T-cell (primary cell): ENCODE measurements around the gene HPCAL1. TPM values are rescaled to one million over a fixed set of nuclear protein-coding genes. Genes with fewer than 3 reads are reported as not detected.
A peak's percentile ranks its signal among the peaks of the same experiment; 100 is the strongest.
"Not testable (repeated sequence)": the region's sequence is repeated elsewhere in the genome, so short reads cannot be mapped to it uniquely, and the experiment has no call there.

Source experiments
- ATAC-seq, 4 experiments: fragments of 200-7000 bp in 3 of 4; fragments of 150-1000 bp in 1 of 4; cut with Tn5 transposase; replicated peaks in 1 of 4; 1 replicate in 3 of 4; 2 replicates in 1 of 4; pipeline ENCODE4 v1.10.0; 2021; ENCODE audit warnings: moderate library complexity in 3 of 4, mild to moderate bottlenecking in 2 of 4, moderate number of reproducible peaks in 1 of 4
- CTCF ChIA-PET, 2 donors: fragments of 300-600 bp; sonication (Branson Sonifier 250); formaldehyde crosslinking; loops; one replicate each; lab custom pipeline; 2022; ENCODE audit warnings: antibody characterized with exemption in 2 of 2; lab: Charles Lee
- POLR2A ChIA-PET, 2 donors: fragments of 300-600 bp; sonication (Branson Sonifier 250); formaldehyde crosslinking; loops; one replicate each; lab custom pipeline; 2022; ENCODE audit warnings: antibody characterized with exemption in 2 of 2; lab: Charles Lee
- DNase-seq, 35 experiments: peaks; one replicate each; pipeline versions ENCODE4 v3.0.0 to v3.0.0-alpha.2; 2013 to 2023
- H3K27ac ChIP-seq: one replicate; pipeline ENCODE4 v1.5.1; 2013; ENCODE audit warnings: low read length
- H3K27me3 ChIP-seq, 2 experiments: replicated peaks in 1 of 2; 1 replicate in 1 of 2; 2 replicates in 1 of 2; pipeline versions ENCODE4 v1.6.1 to v1.7.0; 2013; ENCODE audit warnings: low read length in 1 of 2, mixed read lengths in 1 of 2; ENCODE audit not compliant: control insufficient read depth in 2 of 2, insufficient read depth in 2 of 2; ENCODE audit errors: extremely low read depth in 1 of 2
- H3K36me3 ChIP-seq, 2 donors: 1 replicate in 1 of 2; 2 replicates in 1 of 2; pipeline versions ENCODE4 v1.6.1 to v1.7.0; 2013; ENCODE audit warnings: low read length in 1 of 2; ENCODE audit not compliant: control insufficient read depth in 2 of 2, insufficient read depth in 1 of 2; ENCODE audit errors: extremely low read depth in 1 of 2
- H3K4me1 ChIP-seq, 2 experiments: 1 replicate in 1 of 2; 2 replicates in 1 of 2; pipeline versions ENCODE4 v1.6.1 to v1.7.0; 2013; ENCODE audit warnings: low read length in 2 of 2, mixed read lengths in 1 of 2; ENCODE audit not compliant: insufficient read depth in 2 of 2, control insufficient read depth in 1 of 2; ENCODE audit errors: extremely low read depth in 1 of 2
- H3K4me3 ChIP-seq, 2 donors: 1 replicate in 1 of 2; 2 replicates in 1 of 2; pipeline versions ENCODE4 v1.5.1 to v1.7.0; 2013; ENCODE audit warnings: mild to moderate bottlenecking in 2 of 2, low read length in 1 of 2, moderate library complexity in 1 of 2; ENCODE audit not compliant: control insufficient read depth in 1 of 2; ENCODE audit errors: extremely low read depth in 1 of 2
- H3K9me3 ChIP-seq: 2 replicates; pipeline ENCODE4 v1.7.0; 2013
- H3K27ac Mint-ChIP-seq, 2 donors: one replicate each; pipeline ENCODE4 v1.8.0; 2020 to 2021; ENCODE audit warnings: mild to moderate bottlenecking in 2 of 2, mixed read lengths in 2 of 2
- H3K27me3 Mint-ChIP-seq, 2 donors: one replicate each; pipeline ENCODE4 v1.8.0; 2021 to 2022; ENCODE audit warnings: mixed read lengths in 2 of 2
- H3K36me3 Mint-ChIP-seq: one replicate; pipeline ENCODE4 v1.8.0; 2021; ENCODE audit warnings: mixed read lengths
- H3K4me1 Mint-ChIP-seq, 3 donors: one replicate each; pipeline ENCODE4 v1.8.0; 2020 to 2022; ENCODE audit warnings: mixed read lengths in 3 of 3, mild to moderate bottlenecking in 1 of 3
- H3K4me3 Mint-ChIP-seq, 3 donors: one replicate each; pipeline ENCODE4 v1.8.0; 2020 to 2022; ENCODE audit warnings: mild to moderate bottlenecking in 3 of 3, mixed read lengths in 3 of 3, moderate library complexity in 3 of 3
- H3K9me3 Mint-ChIP-seq, 3 donors: one replicate each; pipeline ENCODE4 v1.8.0; 2020 to 2022; ENCODE audit warnings: mixed read lengths in 3 of 3
- WGBS: methylation state at CpG from one replicate; pipeline ENCODE4 v1.1.5; 2013; ENCODE audit warnings: missing lambda C conversion rate; ENCODE audit not compliant: insufficient coverage; 5-methylcytosine and 5-hydroxymethylcytosine counted together
- total RNA-seq, 35 experiments: library from RNA in 6 of 35; stranded (reverse) in 6 of 35; fragments of 120-200 nt in 1 of 35; gene quantifications; one replicate each; pipeline versions ENCODE4 v1.2.1 to v1.2.4 and lab custom pipeline; 2013 to 2026

The HPCAL1 gene
- total RNA-seq, 5 donors from 2014 or later (not counting 1 experiment from before 2014, with no cell fraction given), result 39.5 to 87.3 (median 83.2) TPM

- Histone ChIP-seq H3K4me1 (peaks cover 2 to 14% of the 10 kb centered on the region in 2 experiments), H3K27ac (no peak overlapping the region), H3K4me3 (no peak overlapping the region), H3K36me3 (no peaks in the 10 kb centered on the region), H3K9me3 (no peaks in the 10 kb centered on the region), H3K27me3 (no peaks in the 10 kb centered on the region)
- ChIA-PET CTCF (interaction anchor here in 1 of 2 donors (0.7 kb wide), 1 partner anchor 310 kb away, joined by 3 read pairs; no protein-coding TSS in a partner anchor), POLR2A (no interaction called here)
- Mint-ChIP-seq H3K9me3 (peaks cover 0 to 10% (median 3%) of the 10 kb centered on the region in 3 donors), H3K27ac (no peak overlapping the region), H3K36me3 (no peaks in the 10 kb centered on the region), H3K27me3 (no peaks in the 10 kb centered on the region), H3K4me3 (no peak overlapping the region), H3K4me1 (peaks cover 15 to 24% (median 23%) of the 10 kb centered on the region in 3 donors)
- no peak for DNase-seq
- ATAC-seq, result no peak
- no CpG with 5 or more reads among the region's 1 CpG for WGBS
Observed at GRCh38 chr2:10294077-10294476, 8.6 kb upstream of the HPCAL1 start.

- H3K9me3 Mint-ChIP-seq, H3K36me3 ChIP-seq, H3K4me3 ChIP-seq, H3K4me3 Mint-ChIP-seq, H3K36me3 Mint-ChIP-seq, H3K27me3 ChIP-seq, H3K9me3 ChIP-seq, DNase-seq, H3K27ac ChIP-seq, H3K27ac Mint-ChIP-seq, POLR2A ChIA-PET, H3K27me3 Mint-ChIP-seq, ATAC-seq, CTCF ChIA-PET: not testable (repeated sequence)
- WGBS, result no CpG with 5 or more reads among the region's 4 CpGs
- H3K4me1 ChIP-seq, result peaks cover 5 to 16% of the 10 kb centered on the region in 2 experiments
- H3K4me1 Mint-ChIP-seq, result peaks cover 23 to 33% (median 31%) of the 10 kb centered on the region in 3 donors
Observed at GRCh38 chr2:10295649-10296048, 7.1 kb upstream of the HPCAL1 start.

GRCh38 chr2:10296142-10296541 is 6.6 kb upstream of the HPCAL1 start:
- Histone ChIP-seq H3K36me3 (no peaks in the 10 kb centered on the region), H3K4me1 (peaks cover 10 to 21% of the 10 kb centered on the region in 2 experiments), H3K27ac (no peak overlapping the region), H3K4me3 (no peak overlapping the region), H3K9me3 (no peaks in the 10 kb centered on the region), H3K27me3 (no peaks in the 10 kb centered on the region)
- no peak for ATAC-seq
- Mint-ChIP-seq H3K4me1 (peaks cover 28 to 38% (median 36%) of the 10 kb centered on the region in 3 donors), H3K4me3 (no peak overlapping the region), H3K27ac (no peak overlapping the region), H3K9me3 (peaks cover 0 to 10% (median 3%) of the 10 kb centered on the region in 3 donors), H3K36me3 (no peaks in the 10 kb centered on the region), H3K27me3 (no peaks in the 10 kb centered on the region)
- no peak for DNase-seq
- ChIA-PET CTCF (no interaction called here), POLR2A (no interaction called here)
- WGBS, result 97% methylated on average over 8 of the region's 8 CpGs

GRCh38 chr2:10297191-10297830 is 5.4 kb upstream of the HPCAL1 start:
- DNase-seq, result no peak
- H3K27ac Mint-ChIP-seq, result peak overlapping the region; percentile 88 to 93
- Histone ChIP-seq H3K4me3 (no peak overlapping the region), H3K9me3 (no peaks in the 10 kb centered on the region), H3K27me3 (no peaks in the 10 kb centered on the region), H3K27ac (no peak overlapping the region), H3K36me3 (no peaks in the 10 kb centered on the region), H3K4me1 (peaks cover 18 to 33% of the 10 kb centered on the region in 2 experiments)
- peak overlapping the region in 1 of 3 donors; percentile 25 for H3K4me3 Mint-ChIP-seq
- no peak for ATAC-seq
- ChIA-PET CTCF (interaction anchor here in 1 of 2 donors (0.6 to 1.4 kb wide), 3 partner anchors 20 to 172 kb away, joined by 3 to 8 read pairs (median 4); no protein-coding TSS in a partner anchor), POLR2A (interaction anchor here in 1 of 2 donors (0.6 kb wide), 3 partner anchors 112 to 220 kb away, joined by 3 to 4 read pairs (median 3); no protein-coding TSS in a partner anchor)
- H3K4me1 Mint-ChIP-seq, result peaks cover 36 to 46% (median 44%) of the 10 kb centered on the region in 3 donors
- H3K9me3 Mint-ChIP-seq, result peaks cover 0 to 10% (median 3%) of the 10 kb centered on the region in 3 donors
- H3K27me3 Mint-ChIP-seq, result no peaks in the 10 kb centered on the region
- 91% methylated on average over 13 of the region's 16 CpGs for WGBS
- H3K36me3 Mint-ChIP-seq, result no peaks in the 10 kb centered on the region

- peak overlapping the region; percentile 88 to 93 for H3K27ac Mint-ChIP-seq
- CTCF ChIA-PET, result interaction anchor here (0.5 to 1.4 kb wide), 4 partner anchors 111 to 205 kb away, joined by 4 to 8 read pairs (median 5); no protein-coding TSS in a partner anchor
- no peaks in the 10 kb centered on the region for H3K36me3 Mint-ChIP-seq
- H3K9me3 Mint-ChIP-seq, result peaks cover 0 to 10% (median 3%) of the 10 kb centered on the region in 3 donors
- H3K27me3 Mint-ChIP-seq, result no peaks in the 10 kb centered on the region
- Histone ChIP-seq H3K4me1 (peaks cover 18 to 33% of the 10 kb centered on the region in 2 experiments), H3K36me3 (no peaks in the 10 kb centered on the region), H3K27me3 (no peaks in the 10 kb centered on the region), H3K4me3 (no peak overlapping the region), H3K27ac (peak overlapping the region; percentile 55), H3K9me3 (no peaks in the 10 kb centered on the region)
- 0% methylated on average over 3 of the region's 7 CpGs for WGBS
- H3K4me1 Mint-ChIP-seq, result peaks cover 36 to 46% (median 44%) of the 10 kb centered on the region in 3 donors
- H3K4me3 Mint-ChIP-seq, result peak overlapping the region; percentile 25 to 29 (median 25)
- POLR2A ChIA-PET, result interaction anchor here in 1 of 2 donors (0.6 kb wide), 2 partner anchors 111 to 127 kb away, joined by 3 read pairs; no protein-coding TSS in a partner anchor
- DNase-seq, result peak in 25 of 35 experiments; percentile 20 to 65 (median 35)
- ATAC-seq, result peak in 3 of 4 experiments; percentile 13 to 36 (median 32)
Observed at GRCh38 chr2:10297959-10298531, 4.7 kb upstream of the HPCAL1 start.

GRCh38 chr2:10298777-10299176 is 3.9 kb upstream of the HPCAL1 start:
- H3K27me3 ChIP-seq, H3K4me3 ChIP-seq, POLR2A ChIA-PET, H3K36me3 Mint-ChIP-seq, DNase-seq, ATAC-seq, H3K9me3 Mint-ChIP-seq, H3K27me3 Mint-ChIP-seq, H3K9me3 ChIP-seq, H3K36me3 ChIP-seq, H3K27ac ChIP-seq: not testable (repeated sequence)
- Mint-ChIP-seq H3K4me1 (peaks cover 36 to 50% (median 45%) of the 10 kb centered on the region in 3 donors), H3K4me3 (peak overlapping the region in 1 of 3 donors; percentile 25), H3K27ac (peak overlapping the region; percentile 88 to 93)
- CTCF ChIA-PET, result interaction anchor here in 1 of 2 donors (1.4 kb wide), 1 partner anchor 110 kb away, joined by 8 read pairs; no protein-coding TSS in a partner anchor
- H3K4me1 ChIP-seq, result peaks cover 18 to 33% of the 10 kb centered on the region in 2 experiments
